Loucy (cell line): Measurements from ENCODE around the gene RIMBP2.

Source experiments
- EZH2phosphoT487 ChIP-seq: fragments of 200-600 bp; IDR thresholded peaks from 2 replicates; pipeline ENCODE4 v1.6.1; 2018; ENCODE audit warnings: antibody characterized with exemption, mild to moderate bottlenecking, moderate library complexity, borderline replicate concordance
- TF ChIP-seq, protein P1 (sequence below): fragments of 200-600 bp; sonication (generic); conservative IDR thresholded peaks from 2 replicates; pipeline ENCODE4 v1.5.1; 2014; ENCODE audit warnings: mild to moderate bottlenecking, antibody characterized with exemption, low read length

DNA sequence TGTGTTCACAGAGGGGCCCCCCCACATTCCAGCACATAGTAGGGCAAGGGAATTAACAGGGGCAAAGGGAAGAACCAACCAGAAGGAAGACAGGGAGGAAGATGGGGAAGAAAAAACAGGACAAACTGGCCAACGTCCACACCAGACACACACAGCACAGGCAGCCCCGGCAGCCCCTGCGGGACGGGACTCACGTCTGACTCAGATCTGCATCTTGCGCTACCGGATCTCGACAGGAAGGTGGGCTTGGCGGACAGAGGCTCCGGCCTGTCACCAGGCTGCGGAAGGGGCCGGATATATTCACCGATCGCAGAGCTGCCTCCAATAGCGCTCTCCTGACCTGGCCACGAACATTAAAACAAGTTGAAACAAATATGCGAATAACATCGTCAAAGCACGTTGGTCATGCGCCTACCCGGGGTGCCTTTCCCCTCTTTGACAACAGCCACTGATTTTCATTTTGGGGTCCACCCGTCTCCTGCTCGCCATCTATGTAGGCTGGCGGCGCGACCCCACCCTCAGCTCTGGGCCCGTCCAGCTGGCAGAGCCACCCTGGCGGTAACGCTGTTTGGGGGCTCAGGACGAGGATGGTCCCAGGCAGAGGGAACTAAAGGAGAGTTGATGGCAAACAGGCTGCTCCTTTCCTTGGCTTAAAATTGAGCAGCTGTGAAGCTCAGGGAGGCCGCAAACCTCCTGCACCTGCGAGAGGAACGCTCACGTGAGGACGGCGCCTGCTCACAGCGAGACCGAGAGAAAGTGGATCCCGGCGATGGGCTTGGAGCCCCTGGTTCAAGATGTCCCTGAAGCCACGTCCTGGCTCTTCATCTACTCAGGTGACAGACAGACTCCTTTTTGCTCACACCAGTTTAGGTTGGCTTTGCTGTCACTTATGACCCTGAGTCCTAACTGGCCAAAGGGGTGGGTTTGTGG lies 264.8 kb downstream of the RIMBP2 start:
- TF ChIP-seq, protein P1, sequence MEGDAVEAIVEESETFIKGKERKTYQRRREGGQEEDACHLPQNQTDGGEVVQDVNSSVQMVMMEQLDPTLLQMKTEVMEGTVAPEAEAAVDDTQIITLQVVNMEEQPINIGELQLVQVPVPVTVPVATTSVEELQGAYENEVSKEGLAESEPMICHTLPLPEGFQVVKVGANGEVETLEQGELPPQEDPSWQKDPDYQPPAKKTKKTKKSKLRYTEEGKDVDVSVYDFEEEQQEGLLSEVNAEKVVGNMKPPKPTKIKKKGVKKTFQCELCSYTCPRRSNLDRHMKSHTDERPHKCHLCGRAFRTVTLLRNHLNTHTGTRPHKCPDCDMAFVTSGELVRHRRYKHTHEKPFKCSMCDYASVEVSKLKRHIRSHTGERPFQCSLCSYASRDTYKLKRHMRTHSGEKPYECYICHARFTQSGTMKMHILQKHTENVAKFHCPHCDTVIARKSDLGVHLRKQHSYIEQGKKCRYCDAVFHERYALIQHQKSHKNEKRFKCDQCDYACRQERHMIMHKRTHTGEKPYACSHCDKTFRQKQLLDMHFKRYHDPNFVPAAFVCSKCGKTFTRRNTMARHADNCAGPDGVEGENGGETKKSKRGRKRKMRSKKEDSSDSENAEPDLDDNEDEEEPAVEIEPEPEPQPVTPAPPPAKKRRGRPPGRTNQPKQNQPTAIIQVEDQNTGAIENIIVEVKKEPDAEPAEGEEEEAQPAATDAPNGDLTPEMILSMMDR = no peak
- no peak for TF ChIP-seq EZH2phosphoT487
